PC-9 (cell line): ENCODE data around the gene NECAB2. TPM values are rescaled to one million over a fixed set of nuclear protein-coding genes. Genes with fewer than 3 reads are reported as not detected.

Source experiments
- Bru-seq: library from RNA; stranded (reverse); fragments of 400-500 nt; gene quantifications from one replicate; lab custom pipeline; 2021; lab: Mats Ljungman, UMichigan
- BruChase-seq, 2 experiments: library from RNA; stranded (reverse); fragments of 400-500 nt; gene quantifications; one replicate each; lab custom pipeline; 2021; lab: Mats Ljungman, UMichigan
- BruUV-seq: library from RNA; stranded (reverse); fragments of 400-500 nt; replicated peaks from 2 replicates; lab custom pipeline; 2021; lab: Mats Ljungman, UMichigan
- CTCF ChIA-PET: fragments of 300-600 bp; sonication (Branson Sonifier 250); formaldehyde crosslinking; loops from one replicate; lab custom pipeline; 2022; ENCODE audit warnings: antibody characterized with exemption; lab: Charles Lee
- POLR2A ChIA-PET: fragments of 300-600 bp; sonication (Branson Sonifier 250); formaldehyde crosslinking; loops from one replicate; lab custom pipeline; 2022; ENCODE audit warnings: antibody characterized with exemption; ENCODE audit not compliant: unreplicated experiment; lab: Charles Lee
- DNase-seq, 2 experiments: peaks; one replicate each; pipeline versions ENCODE4 v3.0.0 to v3.0.0-alpha.2; 2015 to 2022; ENCODE audit warnings: mixed read lengths in 1 of 2
- H2AFZ ChIP-seq: fragments of 200-600 bp; sonication (generic); 2 replicates; pipeline ENCODE4 v1.8.1; 2017; ENCODE audit warnings: antibody characterized with exemption
- H3F3A ChIP-seq: fragments of 200-600 bp; sonication (generic); 2 replicates; pipeline ENCODE4 v1.8.1; 2017; ENCODE audit warnings: antibody characterized with exemption, mild to moderate bottlenecking, low read depth; ENCODE audit not compliant: insufficient read depth
- H3K27ac ChIP-seq: fragments of 200-600 bp; sonication (generic); 2 replicates; pipeline ENCODE4 v1.6.1; 2016; ENCODE audit warnings: mixed run types
- H3K27me3 ChIP-seq: fragments of 200-600 bp; sonication (generic); 2 replicates; pipeline ENCODE4 v1.6.1; 2016; ENCODE audit warnings: low read depth, mixed run types; ENCODE audit not compliant: insufficient read depth
- H3K36me3 ChIP-seq: fragments of 200-600 bp; sonication (generic); 2 replicates; pipeline ENCODE4 v1.6.1; 2016; ENCODE audit warnings: low read depth, mixed run types
- H3K4me1 ChIP-seq: fragments of 200-600 bp; sonication (generic); replicated peaks from 2 replicates; pipeline ENCODE4 v1.6.1; 2016; ENCODE audit warnings: mixed run types; ENCODE audit not compliant: insufficient read depth
- H3K4me2 ChIP-seq: fragments of 200-600 bp; sonication (generic); 2 replicates; pipeline ENCODE4 v1.6.1; 2017; ENCODE audit warnings: mixed run types
- H3K4me3 ChIP-seq: fragments of 200-600 bp; sonication (generic); 2 replicates; pipeline ENCODE4 v1.6.1; 2016; ENCODE audit warnings: mixed run types
- H3K79me2 ChIP-seq: fragments of 200-600 bp; sonication (generic); 2 replicates; pipeline ENCODE4 v1.6.1; 2017; ENCODE audit warnings: low read depth, mixed run types
- H3K9me2 ChIP-seq: fragments of 200-600 bp; sonication (generic); 2 replicates; pipeline ENCODE4 v1.8.1; 2017; ENCODE audit warnings: mild to moderate bottlenecking; ENCODE audit not compliant: insufficient read depth
- H3K9me3 ChIP-seq: fragments of 200-600 bp; sonication (generic); 2 replicates; pipeline ENCODE4 v1.8.1; 2016; ENCODE audit warnings: low read depth; ENCODE audit not compliant: insufficient read depth
- H4K20me1 ChIP-seq: fragments of 200-600 bp; sonication (generic); 2 replicates; pipeline ENCODE4 v1.8.1; 2017; ENCODE audit not compliant: insufficient read depth
- EZH2 ChIP-seq: fragments of 200-600 bp; sonication (generic); IDR thresholded peaks from 2 replicates; pipeline ENCODE4 v1.8.0; 2017; ENCODE audit warnings: antibody characterized with exemption, low read depth
- intact Hi-C: fragments of 100-400 bp; cut with micrococcal nuclease; formaldehyde crosslinking; loops from one replicate; pipeline ENCODE4 v1.10.0; 2022; ENCODE audit not compliant: unreplicated experiment
- long read RNA-seq: library from polyadenylated mRNA; stranded (forward); transcript quantifications from one replicate; pipeline ENCODE4 v2.0.0, GENCODE V29; 2022
- total RNA-seq: library from RNA; stranded (reverse); gene quantifications from 2 replicates; pipeline ENCODE4 v1.2.3, GENCODE V29; 2021
- TF ChIP-seq, protein P1 (sequence below): fragments of 200-600 bp; sonication (generic); conservative IDR thresholded peaks from 2 replicates; pipeline ENCODE4 v1.6.1; 2017; ENCODE audit warnings: mixed run types, antibody characterized with exemption, mild to moderate bottlenecking, moderate library complexity

NECAB2 gene
- total RNA-seq: 0.74 and 1.3 TPM in 2 replicates
- Bru-seq, nascent RNA: percentile 19 among the genes with signal in this experiment
- percentile 21 among the genes with signal in this experiment for BruChase-seq, experiment 1, labeled RNA remaining after a 2-hour chase
- percentile 25 among the genes with signal in this experiment for BruChase-seq, experiment 2, labeled RNA remaining after a 6-hour chase
- long read RNA-seq: 0 reads

DNA sequence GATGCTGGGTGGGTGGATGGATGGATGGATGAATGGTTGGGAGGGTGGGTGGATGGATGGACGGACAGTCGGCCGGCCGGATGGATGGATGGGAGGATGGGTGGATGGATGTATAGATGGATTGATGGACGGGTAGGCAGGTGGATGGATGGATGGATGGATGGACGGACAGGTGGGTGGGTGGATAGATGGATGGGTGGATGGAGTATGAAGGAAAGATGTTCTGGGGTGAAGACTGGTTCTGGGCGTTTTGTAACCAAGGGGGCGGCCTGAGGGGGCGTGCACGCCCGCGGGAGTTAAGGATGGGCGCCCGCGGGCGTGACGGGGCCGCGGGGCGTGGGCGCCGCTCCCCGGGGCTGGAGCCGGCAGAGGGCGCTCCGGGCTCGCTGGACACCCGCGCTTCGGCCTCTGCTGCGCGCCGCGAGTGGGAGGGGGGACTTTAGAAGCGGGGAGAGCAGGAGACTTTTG, at the start of gene NECAB2:
Gene NECAB2 (plus strand): TSS at position 407 of the 468 bp plus-strand sequence. CDS start 405 bp downstream, outside the sequence.
- Histone ChIP-seq H3K79me2 (no peaks in the 10 kb centered on the region), H4K20me1 (no peaks in the 10 kb centered on the region), H3K9me3 (no peaks in the 10 kb centered on the region), H3K36me3 (no peaks in the 10 kb centered on the region), H3K4me1 (no peaks in the 10 kb centered on the region), H3K27me3 (no peaks in the 10 kb centered on the region), H3K9me2 (no peaks in the 10 kb centered on the region), H2AFZ (no peak within 1 kb of the TSS), H3K27ac (no peak within 1 kb of the TSS), H3K4me2 (no peak within 1 kb of the TSS), H3F3A (no peaks in the 10 kb centered on the region), H3K4me3 (no peak within 1 kb of the TSS)
- BruUV-seq: no TSS peak
- ChIA-PET CTCF (no interaction called here), POLR2A (no interaction called here)
- no peak for DNase-seq
- TF ChIP-seq EZH2: no peak
- TF ChIP-seq, protein P1, sequence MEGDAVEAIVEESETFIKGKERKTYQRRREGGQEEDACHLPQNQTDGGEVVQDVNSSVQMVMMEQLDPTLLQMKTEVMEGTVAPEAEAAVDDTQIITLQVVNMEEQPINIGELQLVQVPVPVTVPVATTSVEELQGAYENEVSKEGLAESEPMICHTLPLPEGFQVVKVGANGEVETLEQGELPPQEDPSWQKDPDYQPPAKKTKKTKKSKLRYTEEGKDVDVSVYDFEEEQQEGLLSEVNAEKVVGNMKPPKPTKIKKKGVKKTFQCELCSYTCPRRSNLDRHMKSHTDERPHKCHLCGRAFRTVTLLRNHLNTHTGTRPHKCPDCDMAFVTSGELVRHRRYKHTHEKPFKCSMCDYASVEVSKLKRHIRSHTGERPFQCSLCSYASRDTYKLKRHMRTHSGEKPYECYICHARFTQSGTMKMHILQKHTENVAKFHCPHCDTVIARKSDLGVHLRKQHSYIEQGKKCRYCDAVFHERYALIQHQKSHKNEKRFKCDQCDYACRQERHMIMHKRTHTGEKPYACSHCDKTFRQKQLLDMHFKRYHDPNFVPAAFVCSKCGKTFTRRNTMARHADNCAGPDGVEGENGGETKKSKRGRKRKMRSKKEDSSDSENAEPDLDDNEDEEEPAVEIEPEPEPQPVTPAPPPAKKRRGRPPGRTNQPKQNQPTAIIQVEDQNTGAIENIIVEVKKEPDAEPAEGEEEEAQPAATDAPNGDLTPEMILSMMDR: no peak
- intact Hi-C loops: no loop called here

DNA sequence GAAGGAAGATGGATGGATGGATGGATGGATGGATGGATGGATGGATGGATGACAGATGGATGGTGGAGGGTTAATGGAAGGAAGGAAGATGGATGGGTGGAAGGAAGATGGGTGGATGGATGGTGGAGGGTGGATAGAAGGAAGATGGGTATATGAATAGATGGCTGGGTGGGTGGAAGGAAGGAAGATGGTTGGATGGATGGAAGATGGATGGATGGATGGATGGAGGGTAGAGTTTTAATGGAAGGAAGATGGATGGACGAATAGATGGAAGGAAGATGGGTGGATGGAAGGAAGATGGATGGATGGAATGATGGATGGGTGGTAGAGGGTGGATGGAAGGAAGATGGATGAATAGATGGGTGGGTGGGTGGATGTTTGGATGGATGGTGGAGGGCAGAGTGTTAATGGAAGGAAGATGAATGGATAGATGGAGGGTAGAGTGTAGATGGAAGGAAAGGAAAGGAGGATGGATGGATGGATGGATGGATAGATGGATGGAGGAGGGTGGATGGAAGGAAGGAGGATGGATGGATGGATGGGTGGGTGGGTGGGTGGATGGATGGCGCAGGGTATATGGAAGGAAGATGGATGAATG, 47.1 kb upstream of the NECAB2 start:
- no peaks in the 10 kb centered on the region for H3K4me1 ChIP-seq
- no peak overlapping the region for H3K4me2 ChIP-seq
- H3K36me3 ChIP-seq: no peaks in the 10 kb centered on the region
- no peaks in the 10 kb centered on the region for H4K20me1 ChIP-seq
- ChIA-PET POLR2A (interaction anchor here (0.6 kb wide), 1 partner anchor 8 kb away, joined by 3 read pairs; no protein-coding TSS in a partner anchor), CTCF (no interaction called here)
- no TSS peak for BruUV-seq
- H3K9me3 ChIP-seq: no peaks in the 10 kb centered on the region
- H3K4me3 ChIP-seq: no peak overlapping the region
- no peak for DNase-seq
- TF ChIP-seq, protein P1: no peak
- TF ChIP-seq EZH2: no peak
- no peak overlapping the region for H3K27ac ChIP-seq
- H3K9me2 ChIP-seq: no peaks in the 10 kb centered on the region
- intact Hi-C loops: loop anchor here (10.0 kb wide), 1 partner anchor 254 kb away; no protein-coding TSS in a partner anchor
- H2AFZ ChIP-seq: no peak overlapping the region
- H3K27me3 ChIP-seq: no peaks in the 10 kb centered on the region
- no peaks in the 10 kb centered on the region for H3K79me2 ChIP-seq
- H3F3A ChIP-seq: no peaks in the 10 kb centered on the region

DNA sequence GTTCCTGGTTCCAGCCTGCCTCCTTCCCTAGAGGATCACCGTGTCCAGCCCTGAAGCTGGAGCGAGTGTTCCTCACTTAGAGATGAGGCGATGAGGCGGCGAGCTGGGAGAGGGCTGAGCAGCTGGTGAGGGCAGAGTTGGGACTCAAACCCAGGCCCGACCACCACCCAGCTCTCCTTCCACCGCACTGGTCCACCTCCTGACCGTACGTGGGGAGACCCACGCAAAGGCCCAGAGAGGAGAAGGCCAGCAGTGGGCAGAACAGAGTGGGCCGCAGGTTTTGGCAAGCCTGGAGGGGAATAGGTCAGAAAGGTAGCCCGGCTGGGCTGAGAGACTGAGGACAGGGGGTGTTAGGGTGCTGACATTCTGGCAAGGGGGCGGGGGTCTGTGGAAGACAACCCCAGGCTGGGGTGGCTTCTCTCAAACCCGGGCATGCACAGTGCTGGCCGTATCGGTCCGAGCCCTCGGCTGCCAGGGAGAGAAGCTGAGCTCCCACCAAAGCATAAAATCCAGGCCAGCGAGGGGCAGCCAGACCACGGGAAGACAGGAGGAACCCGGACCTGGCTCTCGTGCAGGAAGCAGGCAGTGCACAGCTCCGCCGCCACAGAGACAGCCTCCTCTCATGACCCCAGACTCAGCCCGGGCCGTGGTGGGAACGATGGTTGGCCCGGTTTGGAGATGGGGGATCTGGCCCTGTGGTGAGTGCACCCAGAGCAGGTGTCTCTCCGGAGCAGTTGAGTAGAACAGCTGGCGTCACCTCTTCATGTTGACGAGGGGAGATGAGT, 44.3 kb upstream of the NECAB2 start:
- TF ChIP-seq EZH2: no peak
- TF ChIP-seq, protein P1: no peak
- H3K4me3 ChIP-seq: no peak overlapping the region
- no peak for DNase-seq
- no peaks in the 10 kb centered on the region for H3K27me3 ChIP-seq
- no peaks in the 10 kb centered on the region for H3K79me2 ChIP-seq
- no peaks in the 10 kb centered on the region for H3K9me3 ChIP-seq
- POLR2A ChIA-PET: interaction anchor here (0.8 kb wide), 1 partner anchor 117 kb away, joined by 4 read pairs; no protein-coding TSS in a partner anchor
- H3K4me1 ChIP-seq: peaks cover 19% of the 10 kb centered on the region
- no peak overlapping the region for H2AFZ ChIP-seq
- H3K4me2 ChIP-seq: no peak overlapping the region
- H3F3A ChIP-seq: peaks cover 19% of the 10 kb centered on the region
- H3K27ac ChIP-seq: no peak overlapping the region
- H3K36me3 ChIP-seq: no peaks in the 10 kb centered on the region
- intact Hi-C loops: loop anchor here (10.0 kb wide), 1 partner anchor 251 kb away; no protein-coding TSS in a partner anchor
- no peaks in the 10 kb centered on the region for H4K20me1 ChIP-seq
- CTCF ChIA-PET: no interaction called here
- H3K9me2 ChIP-seq: no peaks in the 10 kb centered on the region
- no TSS peak for BruUV-seq
